HepG2 (cell line): ENCODE results near the gene DOCK2.

Experiments used
- CSRNP2 ChIP-seq: sonication (generic); formaldehyde crosslinking; conservative IDR thresholded peaks from 2 replicates; pipeline ENCODE4 v1.8.0; 2022; ENCODE audit warnings: low read depth, missing genetic modification reagents
- HNRNPLL ChIP-seq: fragments of 200-400 bp; formaldehyde crosslinking; IDR thresholded peaks from 2 replicates; pipeline ENCODE4 v1.6.1; 2017; ENCODE audit warnings: mild to moderate bottlenecking, low read depth, low read length; ENCODE audit not compliant: poor library complexity, severe bottlenecking
- MAX ChIP-seq: IDR thresholded peaks from 2 replicates; pipeline ENCODE4 v1.6.1; 2012; ENCODE audit warnings: inconsistent platforms
- PHB2 ChIP-seq: fragments of 450-650 bp; IDR thresholded peaks from 2 replicates; pipeline ENCODE4 v1.6.1; 2018; ENCODE audit not compliant: partially characterized antibody
- SUZ12 ChIP-seq: fragments of 150-350 bp; IDR thresholded peaks from 2 replicates; pipeline ENCODE4 v1.6.1; 2014; ENCODE audit warnings: low read depth, low read length
- TBP ChIP-seq: sonication (generic); formaldehyde crosslinking; IDR thresholded peaks from 2 replicates; pipeline ENCODE4 v1.5.0; 2020; ENCODE audit warnings: missing genetic modification reagents
- TF ChIP-seq, protein P1 (sequence below): sonication (generic); formaldehyde crosslinking; IDR thresholded peaks from 2 replicates; pipeline ENCODE4 v1.8.0; 2022; ENCODE audit warnings: mild to moderate bottlenecking, missing genetic modification reagents

GRCh38 chr5:169719360-169720314 is 82.6 kb downstream of the DOCK2 start:
- TF ChIP-seq CSRNP2 (CRISPR knock-in tag) (no peak), MAX (no peak), SUZ12 (no peak), TBP (CRISPR knock-in tag) (no peak), PHB2 (no peak), HNRNPLL (no peak)
- TF ChIP-seq, protein P1, sequence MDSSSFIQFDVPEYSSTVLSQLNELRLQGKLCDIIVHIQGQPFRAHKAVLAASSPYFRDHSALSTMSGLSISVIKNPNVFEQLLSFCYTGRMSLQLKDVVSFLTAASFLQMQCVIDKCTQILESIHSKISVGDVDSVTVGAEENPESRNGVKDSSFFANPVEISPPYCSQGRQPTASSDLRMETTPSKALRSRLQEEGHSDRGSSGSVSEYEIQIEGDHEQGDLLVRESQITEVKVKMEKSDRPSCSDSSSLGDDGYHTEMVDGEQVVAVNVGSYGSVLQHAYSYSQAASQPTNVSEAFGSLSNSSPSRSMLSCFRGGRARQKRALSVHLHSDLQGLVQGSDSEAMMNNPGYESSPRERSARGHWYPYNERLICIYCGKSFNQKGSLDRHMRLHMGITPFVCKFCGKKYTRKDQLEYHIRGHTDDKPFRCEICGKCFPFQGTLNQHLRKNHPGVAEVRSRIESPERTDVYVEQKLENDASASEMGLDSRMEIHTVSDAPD (CRISPR knock-in tag) = no peak
